Neural cell (in vitro differentiated cells): ENCODE data around the gene ACRV1.

Source experiments
- EP300 ChIP-seq: fragments of 450-650 bp; conservative IDR thresholded peaks from 2 replicates; pipeline ENCODE4 v1.6.1; 2014; ENCODE audit warnings: antibody characterized with exemption, mild to moderate bottlenecking, moderate library complexity; ENCODE audit not compliant: poor library complexity, severe bottlenecking
- TF ChIP-seq, protein P1 (sequence below): fragments of 450-650 bp; IDR thresholded peaks from 2 replicates; pipeline ENCODE4 v1.5.1; 2014; ENCODE audit warnings: antibody characterized with exemption, mild to moderate bottlenecking, moderate library complexity; ENCODE audit not compliant: poor library complexity, severe bottlenecking

DNA sequence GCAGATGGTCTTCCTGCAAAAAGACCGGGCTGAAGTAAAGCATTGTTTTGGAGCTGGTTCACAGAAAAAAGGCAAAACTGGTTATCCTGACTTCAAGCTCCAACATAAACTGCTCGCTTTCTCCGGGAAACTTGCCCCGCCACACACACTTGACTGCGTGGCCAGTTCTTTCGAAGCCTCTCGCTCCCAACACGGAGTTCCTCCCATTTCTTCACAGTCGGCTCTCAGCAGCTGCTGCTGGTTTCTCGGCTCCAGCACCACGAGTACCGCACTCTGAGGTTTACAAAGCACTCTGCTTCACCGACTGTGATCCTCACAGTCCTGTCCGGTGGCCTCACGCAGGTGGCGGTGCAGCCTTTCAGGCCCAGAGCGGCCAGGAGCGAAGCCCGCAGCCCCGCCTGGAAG, 55.4 kb downstream of the ACRV1 start:
- TF ChIP-seq, protein P1, sequence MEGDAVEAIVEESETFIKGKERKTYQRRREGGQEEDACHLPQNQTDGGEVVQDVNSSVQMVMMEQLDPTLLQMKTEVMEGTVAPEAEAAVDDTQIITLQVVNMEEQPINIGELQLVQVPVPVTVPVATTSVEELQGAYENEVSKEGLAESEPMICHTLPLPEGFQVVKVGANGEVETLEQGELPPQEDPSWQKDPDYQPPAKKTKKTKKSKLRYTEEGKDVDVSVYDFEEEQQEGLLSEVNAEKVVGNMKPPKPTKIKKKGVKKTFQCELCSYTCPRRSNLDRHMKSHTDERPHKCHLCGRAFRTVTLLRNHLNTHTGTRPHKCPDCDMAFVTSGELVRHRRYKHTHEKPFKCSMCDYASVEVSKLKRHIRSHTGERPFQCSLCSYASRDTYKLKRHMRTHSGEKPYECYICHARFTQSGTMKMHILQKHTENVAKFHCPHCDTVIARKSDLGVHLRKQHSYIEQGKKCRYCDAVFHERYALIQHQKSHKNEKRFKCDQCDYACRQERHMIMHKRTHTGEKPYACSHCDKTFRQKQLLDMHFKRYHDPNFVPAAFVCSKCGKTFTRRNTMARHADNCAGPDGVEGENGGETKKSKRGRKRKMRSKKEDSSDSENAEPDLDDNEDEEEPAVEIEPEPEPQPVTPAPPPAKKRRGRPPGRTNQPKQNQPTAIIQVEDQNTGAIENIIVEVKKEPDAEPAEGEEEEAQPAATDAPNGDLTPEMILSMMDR = no peak
- TF ChIP-seq EP300 = no peak
